Duodenal mucosa (tissue), 2 donors: ENCODE measurements around the gene ZNF678.
"Not testable (repeated sequence)": the region's sequence is repeated elsewhere in the genome, so short reads cannot be mapped to it uniquely, and the experiment has no call there.

Experiments used
- H3K27ac ChIP-seq: one replicate; pipeline ENCODE4 v1.7.0; 2013; ENCODE audit warnings: low read depth, low read length
- H3K27me3 ChIP-seq, 2 donors: one replicate each; pipeline ENCODE4 v1.7.0; 2013; ENCODE audit warnings: low read length in 2 of 2, control low read depth in 1 of 2; ENCODE audit not compliant: insufficient read depth in 2 of 2, control insufficient read depth in 1 of 2
- H3K36me3 ChIP-seq, 2 donors: one replicate each; pipeline ENCODE4 v1.7.0; 2013; ENCODE audit warnings: low read length in 2 of 2, control low read depth in 1 of 2; ENCODE audit not compliant: insufficient read depth in 2 of 2, control insufficient read depth in 1 of 2
- H3K4me1 ChIP-seq, 2 donors: one replicate each; pipeline ENCODE4 v1.7.0; 2013; ENCODE audit warnings: low read length in 2 of 2, control low read depth in 1 of 2; ENCODE audit not compliant: insufficient read depth in 2 of 2, control insufficient read depth in 1 of 2
- H3K4me3 ChIP-seq, 2 donors: one replicate each; pipeline ENCODE4 v1.7.0; 2013; ENCODE audit warnings: low read length in 2 of 2, low read depth in 1 of 2
- H3K9ac ChIP-seq, 2 donors: one replicate each; pipeline ENCODE4 v1.7.0; 2013; ENCODE audit warnings: low read length in 2 of 2, low read depth in 1 of 2
- H3K9me3 ChIP-seq, 2 donors: one replicate each; pipeline ENCODE4 v1.7.0; 2013; ENCODE audit warnings: low read length in 2 of 2, control low read depth in 1 of 2; ENCODE audit not compliant: control insufficient read depth in 1 of 2

Gene ZNF678

GRCh38 chr1:227589777-227590176, 26.4 kb downstream of the ZNF678 start:
- H3K4me3 ChIP-seq, H3K9ac ChIP-seq, H3K4me1 ChIP-seq, H3K36me3 ChIP-seq, H3K27me3 ChIP-seq, H3K27ac ChIP-seq: not testable (repeated sequence)
- peaks cover 4 to 21% of the 10 kb centered on the region in 2 donors for H3K9me3 ChIP-seq

- peaks cover 21 to 33% of the 10 kb centered on the region in 2 donors for H3K9me3 ChIP-seq
- not testable (repeated sequence) for H3K27me3 ChIP-seq, H3K4me1 ChIP-seq, H3K27ac ChIP-seq, H3K9ac ChIP-seq, H3K4me3 ChIP-seq, H3K36me3 ChIP-seq
Observed at GRCh38 chr1:227596222-227596621, 32.9 kb downstream of the ZNF678 start.

DNA sequence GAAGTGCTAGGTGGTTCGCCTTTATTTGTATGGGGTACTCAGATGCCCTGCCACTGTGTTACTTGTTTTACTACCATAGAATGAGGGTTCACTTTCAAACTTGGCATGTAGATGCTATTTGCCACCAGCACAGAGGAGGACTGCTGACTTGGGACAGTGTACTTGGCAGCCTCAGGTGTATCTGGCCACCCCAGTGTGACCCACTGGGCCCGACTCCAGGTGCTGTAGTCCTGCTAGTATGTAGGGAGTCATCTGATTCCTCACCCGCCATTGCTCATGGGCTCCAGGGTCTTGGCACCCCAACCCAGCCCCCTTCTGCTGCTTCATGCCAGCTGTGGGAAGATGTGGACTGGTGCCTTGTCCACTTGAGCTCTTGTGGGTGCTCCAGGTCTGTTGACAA, 40.0 kb downstream of the ZNF678 start:
- no peak overlapping the region for H3K4me3 ChIP-seq
- no peak overlapping the region for H3K9ac ChIP-seq
- no peaks in the 10 kb centered on the region for H3K4me1 ChIP-seq
- H3K27ac ChIP-seq: no peak overlapping the region
- no peaks in the 10 kb centered on the region for H3K27me3 ChIP-seq
- H3K36me3 ChIP-seq: peaks cover 7 to 8% of the 10 kb centered on the region in 2 donors
- peaks cover 43 to 53% of the 10 kb centered on the region in 2 donors for H3K9me3 ChIP-seq

GRCh38 chr1:227604446-227604845, 41.1 kb downstream of the ZNF678 start:
- Histone ChIP-seq H3K27ac (no peak overlapping the region), H3K36me3 (peaks cover 7 to 8% of the 10 kb centered on the region in 2 donors), H3K9ac (no peak overlapping the region), H3K9me3 (peaks cover 48 to 49% of the 10 kb centered on the region in 2 donors), H3K4me1 (no peaks in the 10 kb centered on the region), H3K27me3 (no peaks in the 10 kb centered on the region), H3K4me3 (no peak overlapping the region)

- not testable (repeated sequence) for H3K27ac ChIP-seq
- H3K9me3 ChIP-seq: peaks cover 44 to 49% of the 10 kb centered on the region in 2 donors
Observed at GRCh38 chr1:227606271-227606670, 42.9 kb downstream of the ZNF678 start.

GRCh38 chr1:227607336-227607898, 44.1 kb downstream of the ZNF678 start:
- H3K27me3 ChIP-seq: no peaks in the 10 kb centered on the region
- H3K4me1 ChIP-seq: no peaks in the 10 kb centered on the region
- no peak overlapping the region for H3K27ac ChIP-seq
- H3K9me3 ChIP-seq: peaks cover 49 to 52% of the 10 kb centered on the region in 2 donors
- H3K4me3 ChIP-seq: no peak overlapping the region
- H3K9ac ChIP-seq: no peak overlapping the region
- peaks cover 23 to 31% of the 10 kb centered on the region in 2 donors for H3K36me3 ChIP-seq

More at GRCh38 chr1:227606271-227606670, 42.9 kb downstream of the ZNF678 start:
- H3K27me3 ChIP-seq, H3K4me1 ChIP-seq, H3K4me3 ChIP-seq, H3K9ac ChIP-seq: not testable (repeated sequence)
- H3K36me3 ChIP-seq: peaks cover 15 to 19% of the 10 kb centered on the region in 2 donors

- Histone ChIP-seq H3K4me1 (no peaks in the 10 kb centered on the region), H3K36me3 (peaks cover 27 to 33% of the 10 kb centered on the region in 2 donors), H3K27ac (no peak overlapping the region), H3K9ac (no peak overlapping the region), H3K4me3 (no peak overlapping the region), H3K27me3 (no peaks in the 10 kb centered on the region), H3K9me3 (peaks cover 51 to 72% of the 10 kb centered on the region in 2 donors)
Observed at GRCh38 chr1:227612658-227613057, 49.3 kb downstream of the ZNF678 start.

DNA sequence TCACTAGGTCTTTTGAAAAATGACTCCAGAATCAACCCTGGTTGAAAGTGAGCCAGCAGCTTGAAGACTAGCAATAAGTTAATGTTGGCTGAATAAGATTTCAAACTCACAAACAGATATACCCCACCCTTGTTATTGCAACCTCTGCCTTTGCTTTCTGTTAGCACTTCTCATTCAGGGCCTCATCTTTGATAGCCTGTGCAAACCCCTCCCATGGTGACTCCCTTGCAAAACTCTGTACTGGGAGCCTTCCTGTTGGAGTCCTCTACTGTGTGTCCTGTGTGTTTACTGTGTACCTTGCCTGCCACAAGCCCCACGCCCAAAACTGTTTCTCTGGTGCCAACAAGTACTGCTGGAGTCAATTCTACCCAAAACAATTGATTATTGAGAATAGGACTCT, 50.2 kb downstream of the ZNF678 start:
- no peaks in the 10 kb centered on the region for H3K27me3 ChIP-seq
- H3K27ac ChIP-seq: no peak overlapping the region
- H3K36me3 ChIP-seq: peaks cover 32 to 33% of the 10 kb centered on the region in 2 donors
- no peak overlapping the region for H3K4me3 ChIP-seq
- peaks cover 54 to 79% of the 10 kb centered on the region in 2 donors for H3K9me3 ChIP-seq
- no peak overlapping the region for H3K9ac ChIP-seq
- H3K4me1 ChIP-seq: no peaks in the 10 kb centered on the region

DNA sequence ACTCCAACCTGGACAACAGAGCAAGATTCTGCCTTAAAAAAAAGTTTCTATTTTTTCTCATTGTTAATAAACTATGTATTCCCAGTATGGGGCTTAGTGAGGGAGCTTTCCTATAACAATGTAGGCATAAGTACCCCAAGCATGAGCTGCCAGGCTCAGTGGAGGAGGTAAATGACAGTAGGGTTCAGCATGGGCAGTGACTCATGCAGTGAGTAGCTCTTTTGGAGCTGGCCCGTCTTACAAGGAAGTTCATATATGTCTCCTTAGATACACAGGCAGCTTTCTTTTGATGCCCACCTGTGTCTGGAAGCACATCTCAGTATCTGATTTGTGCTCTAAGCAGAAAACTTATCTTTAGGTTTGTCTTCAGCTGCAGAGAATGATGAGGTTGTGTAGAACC, 57.9 kb downstream of the ZNF678 start:
- no peak overlapping the region for H3K27ac ChIP-seq
- no peak overlapping the region for H3K9ac ChIP-seq
- H3K4me3 ChIP-seq: no peak overlapping the region
- H3K9me3 ChIP-seq: peaks cover 54 to 76% of the 10 kb centered on the region in 2 donors
- H3K4me1 ChIP-seq: no peaks in the 10 kb centered on the region
- no peaks in the 10 kb centered on the region for H3K27me3 ChIP-seq
- peaks cover 0 to 21% of the 10 kb centered on the region in 2 donors for H3K36me3 ChIP-seq

DNA sequence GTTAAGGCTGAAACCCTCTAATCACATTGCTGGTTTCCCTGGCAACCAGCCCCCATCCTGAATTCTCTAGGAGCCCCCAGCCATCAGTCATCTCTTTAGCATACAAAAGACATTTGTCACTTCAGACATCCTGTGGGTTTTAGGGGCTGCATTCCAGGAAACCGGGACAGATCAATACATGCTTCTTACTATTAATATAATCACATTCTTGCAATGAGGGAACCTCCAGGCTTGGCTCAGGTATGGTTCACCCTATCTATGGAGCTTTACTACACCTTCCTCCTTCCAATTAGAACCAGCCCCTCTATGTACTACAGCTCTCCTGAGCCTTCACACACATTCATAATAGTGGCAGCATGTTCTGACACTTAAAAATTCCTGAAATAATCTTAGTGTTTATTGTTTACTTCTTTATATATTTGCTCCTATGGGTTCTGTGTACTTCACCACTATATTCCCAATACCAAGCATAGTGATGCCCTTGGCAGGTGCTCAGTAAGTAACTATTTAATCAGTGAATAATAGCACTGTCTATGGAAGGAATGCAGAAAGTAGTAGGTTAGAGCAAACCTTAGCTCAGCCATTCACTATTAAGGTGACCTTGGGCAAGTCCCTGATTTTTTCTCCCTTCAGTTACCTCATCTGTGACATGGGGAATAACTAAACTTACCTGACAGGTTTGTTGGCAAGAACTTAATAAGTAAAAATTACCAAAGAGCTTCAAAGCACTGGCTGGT, 59.6 kb downstream of the ZNF678 start:
- Histone ChIP-seq H3K9me3 (peaks cover 47 to 79% of the 10 kb centered on the region in 2 donors), H3K27me3 (no peaks in the 10 kb centered on the region), H3K27ac (no peak overlapping the region), H3K9ac (no peak overlapping the region), H3K36me3 (peaks cover 0 to 13% of the 10 kb centered on the region in 2 donors), H3K4me1 (no peaks in the 10 kb centered on the region), H3K4me3 (no peak overlapping the region)
